Endothelial cell of umbilical vein (primary cell): ENCODE results near the gene ANKRD60. TPM values are rescaled to one million over a fixed set of nuclear protein-coding genes. Genes with fewer than 3 reads are reported as not detected.

Experiments used
- BruUV-seq: library from RNA; stranded (reverse); fragments of 400-500 nt; replicated peaks from 2 replicates; lab custom pipeline; 2021; lab: Mats Ljungman, UMichigan
- CTCF ChIA-PET: fragments of 300-600, 350-600 bp; sonication (Branson Sonifier 250); formaldehyde crosslinking; loops from one replicate; lab custom pipeline; 2021; ENCODE audit warnings: antibody characterized with exemption, inconsistent platforms; lab: Charles Lee
- POLR2A ChIA-PET: fragments of 300-600, 350-600 bp; sonication (Branson Sonifier 250); formaldehyde crosslinking; loops from one replicate; lab custom pipeline; 2021; ENCODE audit warnings: antibody characterized with exemption, inconsistent platforms; lab: Charles Lee
- DNase-seq: peaks from one replicate; pipeline ENCODE4 v3.0.0-alpha.2; 2011; ENCODE audit warnings: low read depth, low spot score
- FAIRE-seq: peaks from 2 replicates; lab custom pipeline; 2011; peaks lifted over from hg19 to GRCh38; lab: Jason Lieb, UNC
- H2AFZ ChIP-seq: 2 replicates; pipeline ENCODE4 v1.6.0; 2012; ENCODE audit warnings: low read depth, low read length, control low read depth, inconsistent platforms
- H3K27ac ChIP-seq: 2 replicates; pipeline ENCODE4 v1.5.1; 2011; ENCODE audit warnings: low read depth, mild to moderate bottlenecking, control low read depth, low read length, moderate library complexity; ENCODE audit not compliant: insufficient read depth
- H3K27me3 ChIP-seq, 2 experiments: 2 replicates each; pipeline versions ENCODE4 v1.6.0 to v1.6.1; 2011; ENCODE audit warnings: low read length in 2 of 2, mixed read lengths in 1 of 2; ENCODE audit not compliant: control insufficient read depth in 2 of 2, insufficient read depth in 2 of 2
- H3K36me3 ChIP-seq, 2 experiments: 2 replicates in 1 of 2; 3 replicates in 1 of 2; pipeline ENCODE4 v1.5.1; 2011; ENCODE audit warnings: low read length in 2 of 2, mild to moderate bottlenecking in 1 of 2, moderate library complexity in 1 of 2; ENCODE audit not compliant: control insufficient read depth in 2 of 2, insufficient read depth in 2 of 2; ENCODE audit errors: extremely low read depth in 1 of 2
- H3K4me1 ChIP-seq: 3 replicates; pipeline ENCODE4 v1.5.1; 2011; ENCODE audit warnings: mild to moderate bottlenecking, low read length; ENCODE audit not compliant: control insufficient read depth, insufficient read depth; ENCODE audit errors: extremely low read depth
- H3K4me2 ChIP-seq: 2 replicates; pipeline ENCODE4 v1.6.1; 2011; ENCODE audit warnings: low read length, control low read depth, mixed read lengths; ENCODE audit not compliant: insufficient read depth
- H3K4me3 ChIP-seq, 3 experiments: fragments of 200-600 bp in 1 of 3; sonication (generic), shearing (Covaris generic) in 1 of 3; replicated peaks in 1 of 3; 2 replicates each; pipeline ENCODE4 v1.5.1; 2011 to 2016; ENCODE audit warnings: control low read depth in 3 of 3, low read length in 3 of 3, mild to moderate bottlenecking in 2 of 3, inconsistent platforms in 1 of 3, low read depth in 1 of 3, moderate library complexity in 1 of 3; ENCODE audit not compliant: insufficient read depth in 1 of 3
- H3K79me2 ChIP-seq: 2 replicates; pipeline ENCODE4 v1.6.0; 2012; ENCODE audit warnings: low read length, inconsistent platforms; ENCODE audit not compliant: control insufficient read depth, insufficient read depth
- H3K9ac ChIP-seq: replicated peaks from 2 replicates; pipeline ENCODE3; 2011; ENCODE audit warnings: low read length, control low read depth; ENCODE audit not compliant: insufficient read depth; ENCODE audit errors: extremely low read depth
- H3K9me1 ChIP-seq: replicated peaks from 3 replicates; pipeline ENCODE4 v1.6.0; 2011; ENCODE audit warnings: mild to moderate bottlenecking, low read length; ENCODE audit not compliant: control insufficient read depth, insufficient read depth; ENCODE audit errors: extremely low read depth
- H3K9me3 ChIP-seq: replicated peaks from 2 replicates; pipeline ENCODE4 v1.5.1; 2012; ENCODE audit warnings: low read length, inconsistent platforms; ENCODE audit not compliant: control insufficient read depth, insufficient read depth
- H4K20me1 ChIP-seq: replicated peaks from 2 replicates; pipeline ENCODE3; 2011; ENCODE audit warnings: mild to moderate bottlenecking, low read length; ENCODE audit not compliant: control insufficient read depth, insufficient read depth; ENCODE audit errors: extremely low read depth
- CTCF ChIP-seq, 2 donors: IDR thresholded peaks; 1 replicate in 1 of 2; 2 replicates in 1 of 2; pipeline ENCODE4 v1.5.1; 2011; ENCODE audit warnings: low read length in 2 of 2, mild to moderate bottlenecking in 2 of 2, moderate library complexity in 2 of 2, control low read depth in 1 of 2, inconsistent platforms in 1 of 2, low read depth in 1 of 2; ENCODE audit not compliant: insufficient read depth in 1 of 2; ENCODE audit errors: extremely low read depth in 1 of 2
- EZH2 ChIP-seq: IDR thresholded peaks from 2 replicates; pipeline ENCODE4 v1.6.1; 2012; ENCODE audit warnings: borderline replicate concordance, low read depth, mild to moderate bottlenecking, moderate library complexity, low read length, inconsistent platforms; ENCODE audit not compliant: severe bottlenecking
- FOS ChIP-seq: IDR thresholded peaks from 2 replicates; pipeline ENCODE4 v1.6.1; 2011; ENCODE audit warnings: mild to moderate bottlenecking, low read length, moderate library complexity, borderline replicate concordance; ENCODE audit not compliant: insufficient read depth
- GATA2 ChIP-seq: IDR thresholded peaks from 2 replicates; pipeline ENCODE4 v1.7.0; 2011; ENCODE audit warnings: low read depth, mild to moderate bottlenecking, moderate library complexity, mixed read lengths, low read length; ENCODE audit not compliant: insufficient read length, insufficient read depth
- JUN ChIP-seq: IDR thresholded peaks from 2 replicates; pipeline ENCODE4 v1.6.1; 2011; ENCODE audit warnings: borderline replicate concordance, low read depth; ENCODE audit not compliant: insufficient read length, insufficient read depth
- MAX ChIP-seq: IDR thresholded peaks from 2 replicates; pipeline ENCODE4 v1.6.1; 2011; ENCODE audit not compliant: insufficient read depth, insufficient read length
- MYC ChIP-seq: IDR thresholded peaks from one replicate; pipeline ENCODE4 v1.6.1; 2011; ENCODE audit warnings: mild to moderate bottlenecking, low read depth, low read length
- POLR2A ChIP-seq: IDR thresholded peaks from 2 replicates; pipeline ENCODE4 v1.6.1; 2012; ENCODE audit warnings: low read depth, mild to moderate bottlenecking, control low read depth, low read length
- POLR2AphosphoS5 ChIP-seq: IDR thresholded peaks from 2 replicates; pipeline ENCODE4 v1.6.1; 2012; ENCODE audit warnings: low read depth, mild to moderate bottlenecking, control low read depth, low read length, moderate library complexity; ENCODE audit not compliant: insufficient read depth
- dilution Hi-C: fragments of 300-500 bp; cut with MboI; formaldehyde crosslinking; loops from one replicate; pipeline ENCODE4 v1.15.0; 2019; ENCODE audit warnings: low sequenced_read_pairs; ENCODE audit not compliant: extremely low pct_ligation_motif_present
- intact Hi-C: fragments of 100-400 bp; cut with micrococcal nuclease; formaldehyde crosslinking; loops from one replicate; pipeline ENCODE4 v1.10.0; 2022
- polyA plus RNA-seq, 4 experiments: library from polyadenylated mRNA; depleted of rRNA in 3 of 4; stranded (reverse) in 3 of 4; unstranded in 1 of 4; fragments of >200 nt; gene quantifications; 2 replicates each; pipeline versions ENCODE4 v1.2.1 to v1.2.3, GENCODE V29; 2011 to 2012; ENCODE audit warnings: missing spikeins in 1 of 4
- total RNA-seq: library from RNA; stranded (reverse); gene quantifications from 2 replicates; pipeline ENCODE4 v1.2.3, GENCODE V29; 2021

Gene ANKRD60
- total and polyA plus RNA-seq, 2 donors (not counting 3 experiments of a cell fraction or from before 2014, with no cell fraction given): not detected

GRCh38 chr20:58224974-58225373 is 3.5 kb downstream of the ANKRD60 start:
- intact Hi-C loops: no loop called here
- ChIA-PET POLR2A (no interaction called here), CTCF (interaction anchor here (1.4 kb wide), 1 partner anchor 10 kb away, joined by 8 read pairs; no protein-coding TSS in a partner anchor)
- H3K36me3 ChIP-seq: no peaks in the 10 kb centered on the region
- FAIRE-seq: no peak
- no peak overlapping the region for H3K4me3 ChIP-seq
- peaks cover 28 to 56% of the 10 kb centered on the region in 2 experiments for H3K27me3 ChIP-seq
- dilution Hi-C loops: loop anchor here (25.0 kb wide), 3 partner anchors 237 to 612 kb away; partner anchors contain the start of gene STX16
- H3K4me1 ChIP-seq: peaks cover 8% of the 10 kb centered on the region
- TF ChIP-seq POLR2A: no peak
- no peak for TF ChIP-seq MYC
- TF ChIP-seq EZH2: no peak
- TF ChIP-seq JUN: no peak
- no peak for TF ChIP-seq MAX
- no peak for TF ChIP-seq POLR2AphosphoS5
- no peak for TF ChIP-seq CTCF (IDR thresholded peaks at IDR 0.05; ENCODE audit: extremely low read depth in 1 of 2, insufficient read depth in 1 of 2, low read depth in 1 of 2, low read length in 2 of 2)
- TF ChIP-seq FOS: no peak
- TF ChIP-seq GATA2: no peak
- DNase-seq: no peak
- H3K79me2 ChIP-seq: no peaks in the 10 kb centered on the region
- no TSS peak for BruUV-seq
- no peaks in the 10 kb centered on the region for H4K20me1 ChIP-seq
- H3K27ac ChIP-seq: no peak overlapping the region
- no peaks in the 10 kb centered on the region for H3K9me1 ChIP-seq
- no peak overlapping the region for H3K4me2 ChIP-seq
- no peak overlapping the region for H3K9ac ChIP-seq
- no peaks in the 10 kb centered on the region for H3K9me3 ChIP-seq
- H2AFZ ChIP-seq: no peak overlapping the region
